MM.1S (cell line): ENCODE measurements around the gene MESD.

Experiments used
- EZH2 ChIP-seq: fragments of 300-600 bp; sonication (generic); optimal IDR thresholded peaks from 2 replicates; pipeline ENCODE3; 2017; ENCODE audit warnings: low read depth, mild to moderate bottlenecking, antibody characterized with exemption, low read length, mixed read lengths
- TF ChIP-seq, protein P1 (sequence below): fragments of 300-600 bp; sonication (generic); IDR thresholded peaks from 2 replicates; pipeline ENCODE4 v1.5.1; 2016; ENCODE audit warnings: antibody characterized with exemption, low read length, mixed read lengths

DNA sequence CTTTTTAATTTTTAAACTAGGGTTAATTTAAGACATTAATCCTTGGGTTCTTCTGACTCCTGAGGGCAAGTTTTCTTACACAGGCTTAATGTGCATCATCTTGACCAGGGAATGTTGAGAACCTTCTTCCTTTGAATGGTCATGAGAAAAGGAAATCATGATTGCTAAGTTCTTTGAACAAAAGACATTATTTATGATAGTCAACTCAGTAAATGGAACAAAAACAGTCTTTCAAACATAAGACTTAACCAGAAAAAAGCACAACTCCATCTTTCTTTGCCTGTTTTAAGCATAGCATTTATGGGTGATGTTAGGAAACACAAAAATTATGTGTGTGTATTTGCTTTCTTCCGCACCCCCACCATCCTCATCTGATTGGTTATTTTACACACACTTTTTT is 16.5 kb upstream of the MESD start:
- TF ChIP-seq, protein P1, sequence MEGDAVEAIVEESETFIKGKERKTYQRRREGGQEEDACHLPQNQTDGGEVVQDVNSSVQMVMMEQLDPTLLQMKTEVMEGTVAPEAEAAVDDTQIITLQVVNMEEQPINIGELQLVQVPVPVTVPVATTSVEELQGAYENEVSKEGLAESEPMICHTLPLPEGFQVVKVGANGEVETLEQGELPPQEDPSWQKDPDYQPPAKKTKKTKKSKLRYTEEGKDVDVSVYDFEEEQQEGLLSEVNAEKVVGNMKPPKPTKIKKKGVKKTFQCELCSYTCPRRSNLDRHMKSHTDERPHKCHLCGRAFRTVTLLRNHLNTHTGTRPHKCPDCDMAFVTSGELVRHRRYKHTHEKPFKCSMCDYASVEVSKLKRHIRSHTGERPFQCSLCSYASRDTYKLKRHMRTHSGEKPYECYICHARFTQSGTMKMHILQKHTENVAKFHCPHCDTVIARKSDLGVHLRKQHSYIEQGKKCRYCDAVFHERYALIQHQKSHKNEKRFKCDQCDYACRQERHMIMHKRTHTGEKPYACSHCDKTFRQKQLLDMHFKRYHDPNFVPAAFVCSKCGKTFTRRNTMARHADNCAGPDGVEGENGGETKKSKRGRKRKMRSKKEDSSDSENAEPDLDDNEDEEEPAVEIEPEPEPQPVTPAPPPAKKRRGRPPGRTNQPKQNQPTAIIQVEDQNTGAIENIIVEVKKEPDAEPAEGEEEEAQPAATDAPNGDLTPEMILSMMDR, result no peak
- TF ChIP-seq EZH2, result no peak
